SU-DHL-6 (cell line): ENCODE data around the gene WWC1.

Experiments used
- H2AFZ ChIP-seq: fragments of 200-600 bp; sonication (generic); 2 replicates; pipeline ENCODE4 v1.6.1; 2014; ENCODE audit warnings: low read depth, mild to moderate bottlenecking, moderate library complexity, mixed read lengths, antibody characterized with exemption, low read length; ENCODE audit not compliant: severe bottlenecking
- H3F3A ChIP-seq: fragments of 200-600 bp; shearing (Covaris generic); 2 replicates; pipeline ENCODE4 v1.6.0; 2016; ENCODE audit warnings: antibody characterized with exemption, mild to moderate bottlenecking; ENCODE audit not compliant: insufficient read depth
- H3K27ac ChIP-seq: fragments of 200-600 bp; sonication (generic); 2 replicates; pipeline ENCODE4 v1.5.1; 2016; ENCODE audit warnings: low read depth, mild to moderate bottlenecking, low read length, moderate library complexity, mixed read lengths
- H3K27me3 ChIP-seq: fragments of 200-600 bp; sonication (generic), shearing (Covaris generic); 2 replicates; pipeline ENCODE4 v1.6.0; 2014; ENCODE audit warnings: mild to moderate bottlenecking, low read length
- H3K36me3 ChIP-seq: fragments of 200-600 bp; sonication (generic); 2 replicates; pipeline ENCODE4 v1.6.1; 2014; ENCODE audit warnings: mild to moderate bottlenecking, low read length, mixed read lengths
- H3K4me2 ChIP-seq: fragments of 300-600, 200-600 bp; shearing (Covaris generic), sonication (generic); 2 replicates; pipeline ENCODE4 v1.6.0; 2014; ENCODE audit warnings: low read length, low read depth, mild to moderate bottlenecking; ENCODE audit not compliant: poor library complexity, severe bottlenecking
- H3K4me3 ChIP-seq: fragments of 200-600 bp; sonication (generic); 2 replicates; pipeline ENCODE4 v1.5.1; 2014; ENCODE audit warnings: antibody characterized with exemption, low read length, mild to moderate bottlenecking, mixed read lengths; ENCODE audit not compliant: insufficient read depth, poor library complexity, severe bottlenecking
- H3K79me2 ChIP-seq: fragments of 200-600 bp; sonication (generic); 2 replicates; pipeline ENCODE4 v1.6.1; 2014; ENCODE audit warnings: mild to moderate bottlenecking, low read length, moderate library complexity; ENCODE audit not compliant: insufficient read depth
- H3K9ac ChIP-seq: fragments of 200-600 bp; sonication (generic); 2 replicates; pipeline ENCODE4 v1.7.0; 2014; ENCODE audit warnings: mild to moderate bottlenecking, low read length
- H3K9me2 ChIP-seq: fragments of 200-600 bp; sonication (generic); replicated peaks from 2 replicates; pipeline ENCODE4 v1.6.1; 2014; ENCODE audit warnings: low read length; ENCODE audit not compliant: insufficient read depth
- H3K9me3 ChIP-seq: fragments of 200-600 bp; sonication (generic); 2 replicates; pipeline ENCODE4 v1.6.1; 2014; ENCODE audit warnings: low read length, mixed read lengths; ENCODE audit not compliant: insufficient read depth
- H4K20me1 ChIP-seq: fragments of 200-600 bp; sonication (generic); 2 replicates; pipeline ENCODE4 v1.6.1; 2014; ENCODE audit warnings: low read depth, mild to moderate bottlenecking, antibody characterized with exemption, low read length, moderate library complexity, mixed read lengths
- CTCF ChIP-seq: fragments of 200-600 bp; sonication (generic); IDR thresholded peaks from one replicate; pipeline ENCODE4 v1.5.1; 2017; ENCODE audit warnings: antibody characterized with exemption, mild to moderate bottlenecking, low read length, moderate library complexity; ENCODE audit not compliant: insufficient read depth, poor library complexity, severe bottlenecking
- EZH2phosphoT487 ChIP-seq: fragments of 200-600 bp; sonication (generic), shearing (Covaris generic); conservative IDR thresholded peaks from 2 replicates; pipeline ENCODE4 v1.6.1; 2018; ENCODE audit warnings: mild to moderate bottlenecking, antibody characterized with exemption, low read length, moderate library complexity, mixed read lengths

Gene WWC1

GRCh38 chr5:168290902-168291341 lies 523 bp upstream of the WWC1 start:
- Histone ChIP-seq H3K9me2 (no peaks in the 10 kb centered on the region), H3K36me3 (no peaks in the 10 kb centered on the region), H2AFZ (no peak overlapping the region), H3K4me2 (peak overlapping the region; percentile 46), H3K9ac (no peak overlapping the region), H3K79me2 (no peaks in the 10 kb centered on the region), H3K4me3 (peak overlapping the region; percentile 33), H4K20me1 (no peaks in the 10 kb centered on the region), H3K27me3 (no peaks in the 10 kb centered on the region), H3K9me3 (no peaks in the 10 kb centered on the region), H3F3A (peaks cover 6% of the 10 kb centered on the region), H3K27ac (no peak overlapping the region)
- TF ChIP-seq CTCF (no peak), EZH2phosphoT487 (no peak)

- peak overlapping the region; percentile 77 for H2AFZ ChIP-seq
- no peak overlapping the region for H3K27ac ChIP-seq
- H3F3A ChIP-seq: peaks cover 6% of the 10 kb centered on the region
- peak overlapping the region; percentile 58 for H3K4me3 ChIP-seq
- peak overlapping the region; percentile 60 for H3K9ac ChIP-seq
- no peaks in the 10 kb centered on the region for H3K9me3 ChIP-seq
- H3K4me2 ChIP-seq: peak overlapping the region; percentile 62
- no peaks in the 10 kb centered on the region for H3K9me2 ChIP-seq
- no peaks in the 10 kb centered on the region for H3K27me3 ChIP-seq
- no peaks in the 10 kb centered on the region for H3K36me3 ChIP-seq
- no peaks in the 10 kb centered on the region for H3K79me2 ChIP-seq
- no peaks in the 10 kb centered on the region for H4K20me1 ChIP-seq
- TF ChIP-seq EZH2phosphoT487 (no peak), CTCF (no peak)
Observed at GRCh38 chr5:168291964-168292785, 730 bp downstream of the WWC1 start.

GRCh38 chr5:168292786-168293696 lies 1.6 kb downstream of the WWC1 start:
- H3K9ac ChIP-seq: no peak overlapping the region
- H3K79me2 ChIP-seq: no peaks in the 10 kb centered on the region
- peaks cover 6% of the 10 kb centered on the region for H3F3A ChIP-seq
- no peaks in the 10 kb centered on the region for H3K9me2 ChIP-seq
- no peaks in the 10 kb centered on the region for H3K9me3 ChIP-seq
- no peaks in the 10 kb centered on the region for H3K36me3 ChIP-seq
- H3K4me2 ChIP-seq: peak overlapping the region; percentile 62
- H3K27me3 ChIP-seq: no peaks in the 10 kb centered on the region
- no peak overlapping the region for H3K27ac ChIP-seq
- no peak overlapping the region for H2AFZ ChIP-seq
- no peaks in the 10 kb centered on the region for H4K20me1 ChIP-seq
- H3K4me3 ChIP-seq: no peak overlapping the region
- TF ChIP-seq CTCF: no peak
- TF ChIP-seq EZH2phosphoT487: no peak
